ENCODE data around the gene SH3GL1. TPM values are rescaled to one million over a fixed set of nuclear protein-coding genes. Genes with fewer than 3 reads are reported as not detected.

SH3GL1 gene
- polyA plus RNA-seq, 1 of the 3 experiments (the other 2 are of a cell fraction) = 82.8 TPM

DNA sequence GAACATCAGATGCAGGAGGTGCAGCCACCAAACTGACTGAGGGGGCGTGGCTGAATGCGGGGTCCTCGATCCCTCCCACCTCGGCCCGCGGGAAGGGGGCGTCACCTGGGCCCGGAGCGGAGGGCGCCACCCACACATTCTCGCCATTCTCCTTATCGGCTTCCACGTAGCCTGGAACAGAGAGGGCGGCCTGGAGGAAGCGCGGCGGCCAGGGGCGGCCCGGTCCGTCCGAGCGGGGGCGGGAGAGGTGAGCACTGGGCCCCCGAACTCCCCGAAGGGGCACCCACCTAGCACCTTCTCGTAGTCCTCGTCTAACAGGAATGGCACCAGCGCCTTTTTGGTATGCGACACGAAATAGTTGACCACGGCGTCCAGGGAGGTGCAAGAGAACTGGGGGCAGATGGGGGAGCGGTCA, 73.5 kb downstream of the SH3GL1 start (continued):
- TF ChIP-seq REST (IDR thresholded peaks at IDR 0.05; ENCODE audit: low read depth, low read length) = no peak
- TF ChIP-seq TCF12 (IDR thresholded peaks at IDR 0.05) = no peak

- CTCF ChIA-PET = interaction anchor here (1.2 kb wide), 1 partner anchor 26 kb away, joined by 4 read pairs; no protein-coding TSS in a partner anchor
- WGBS (ENCODE audit: low lambda C conversion rate) = 60% methylated on average over 13 of the region's 13 CpGs
- TF ChIP-seq, protein P1, sequence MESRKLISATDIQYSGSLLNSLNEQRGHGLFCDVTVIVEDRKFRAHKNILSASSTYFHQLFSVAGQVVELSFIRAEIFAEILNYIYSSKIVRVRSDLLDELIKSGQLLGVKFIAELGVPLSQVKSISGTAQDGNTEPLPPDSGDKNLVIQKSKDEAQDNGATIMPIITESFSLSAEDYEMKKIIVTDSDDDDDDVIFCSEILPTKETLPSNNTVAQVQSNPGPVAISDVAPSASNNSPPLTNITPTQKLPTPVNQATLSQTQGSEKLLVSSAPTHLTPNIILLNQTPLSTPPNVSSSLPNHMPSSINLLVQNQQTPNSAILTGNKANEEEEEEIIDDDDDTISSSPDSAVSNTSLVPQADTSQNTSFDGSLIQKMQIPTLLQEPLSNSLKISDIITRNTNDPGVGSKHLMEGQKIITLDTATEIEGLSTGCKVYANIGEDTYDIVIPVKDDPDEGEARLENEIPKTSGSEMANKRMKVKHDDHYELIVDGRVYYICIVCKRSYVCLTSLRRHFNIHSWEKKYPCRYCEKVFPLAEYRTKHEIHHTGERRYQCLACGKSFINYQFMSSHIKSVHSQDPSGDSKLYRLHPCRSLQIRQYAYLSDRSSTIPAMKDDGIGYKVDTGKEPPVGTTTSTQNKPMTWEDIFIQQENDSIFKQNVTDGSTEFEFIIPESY (IDR thresholded peaks at IDR 0.05; ENCODE audit: borderline replicate concordance, low read depth) = no peak
- TF ChIP-seq YY1 (IDR thresholded peaks at IDR 0.05; ENCODE audit: low read depth) = no peak
- no peak for TF ChIP-seq FOSL2 (IDR thresholded peaks at IDR 0.05; ENCODE audit: borderline replicate concordance, low read depth)
- TF ChIP-seq, protein P2, sequence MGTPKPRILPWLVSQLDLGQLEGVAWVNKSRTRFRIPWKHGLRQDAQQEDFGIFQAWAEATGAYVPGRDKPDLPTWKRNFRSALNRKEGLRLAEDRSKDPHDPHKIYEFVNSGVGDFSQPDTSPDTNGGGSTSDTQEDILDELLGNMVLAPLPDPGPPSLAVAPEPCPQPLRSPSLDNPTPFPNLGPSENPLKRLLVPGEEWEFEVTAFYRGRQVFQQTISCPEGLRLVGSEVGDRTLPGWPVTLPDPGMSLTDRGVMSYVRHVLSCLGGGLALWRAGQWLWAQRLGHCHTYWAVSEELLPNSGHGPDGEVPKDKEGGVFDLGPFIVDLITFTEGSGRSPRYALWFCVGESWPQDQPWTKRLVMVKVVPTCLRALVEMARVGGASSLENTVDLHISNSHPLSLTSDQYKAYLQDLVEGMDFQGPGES (IDR thresholded peaks at IDR 0.05; ENCODE audit: low read depth, low read length) = no peak
- TF ChIP-seq REST (IDR thresholded peaks at IDR 0.05; ENCODE audit: low read depth, low read length) = no peak
- TF ChIP-seq MXI1 (IDR thresholded peaks at IDR 0.05; ENCODE audit: low read depth, low read length) = no peak
- no peak for TF ChIP-seq GATA2 (CRISPR knock-in tag; IDR thresholded peaks at IDR 0.05)
- no peak for TF ChIP-seq ELF1 (IDR thresholded peaks at IDR 0.05)
- TF ChIP-seq EZH2phosphoT487 (IDR thresholded peaks at IDR 0.05; ENCODE audit: borderline replicate concordance, low read depth) = no peak
- no peak for TF ChIP-seq RXRA (IDR thresholded peaks at IDR 0.05; ENCODE audit: borderline replicate concordance, low read depth)
- TF ChIP-seq MAX (IDR thresholded peaks at IDR 0.05; ENCODE audit: low read depth) = no peak
- TF ChIP-seq CHD2 (IDR thresholded peaks at IDR 0.05; ENCODE audit: low read length, partially characterized antibody) = no peak
- POLR2A ChIA-PET = no interaction called here
- Histone ChIP-seq H3K79me2 (ENCODE audit: insufficient read depth) (peaks cover 7% of the 10 kb centered on the region; the same call in 1 of the 2 replicates), H3K9me3 (no peaks in the 10 kb centered on the region), H4K20me1 (ENCODE audit: insufficient read depth) (no peaks in the 10 kb centered on the region), H3K27me3 (ENCODE audit: insufficient read depth) (no peaks in the 10 kb centered on the region), H3K27ac (ENCODE audit: low read depth in 2 of 2, low read length in 1 of 2) (no peak overlapping the region), H3K4me3 (ENCODE audit: low read depth in 2 of 2, low read length in 1 of 2) (peak overlapping the region; percentile 54 to 83; a peak in 3 of 4 replicates), H3K4me2 (peak overlapping the region; percentile 81), H3F3A (replicated peaks; ENCODE audit: insufficient read depth) (peaks cover 6% of the 10 kb centered on the region), H3K9me2 (no peaks in the 10 kb centered on the region), H3K36me3 (replicated peaks in 1 of 2; ENCODE audit: control insufficient read depth in 1 of 2, insufficient read depth in 2 of 2, low read length in 1 of 2) (no peaks in the 10 kb centered on the region), H3K9ac (no peak overlapping the region), H3K4me1 (ENCODE audit: control insufficient read depth in 1 of 2, insufficient read depth in 2 of 2, low read depth in 1 of 2, low read length in 1 of 2) (peaks cover 0 to 16% of the 10 kb centered on the region in 2 experiments; a peak in 2 of 4 replicates), H2AFZ (ENCODE audit: low read depth) (peak overlapping the region; percentile 91; the same call in 1 of the 2 replicates)
- peak; percentile 10 for DNase-seq
Observed at GRCh38 chr19:4326215-4326836, 74.0 kb downstream of the SH3GL1 start.
